Kasumi-1 (cell line): ENCODE results near the gene AKT2.

Experiments used
- DNase-seq, 2 experiments: peaks; one replicate each; lab custom pipeline; 2025; lab: John Stamatoyannopoulos, UW

The AKT2 gene

DNA sequence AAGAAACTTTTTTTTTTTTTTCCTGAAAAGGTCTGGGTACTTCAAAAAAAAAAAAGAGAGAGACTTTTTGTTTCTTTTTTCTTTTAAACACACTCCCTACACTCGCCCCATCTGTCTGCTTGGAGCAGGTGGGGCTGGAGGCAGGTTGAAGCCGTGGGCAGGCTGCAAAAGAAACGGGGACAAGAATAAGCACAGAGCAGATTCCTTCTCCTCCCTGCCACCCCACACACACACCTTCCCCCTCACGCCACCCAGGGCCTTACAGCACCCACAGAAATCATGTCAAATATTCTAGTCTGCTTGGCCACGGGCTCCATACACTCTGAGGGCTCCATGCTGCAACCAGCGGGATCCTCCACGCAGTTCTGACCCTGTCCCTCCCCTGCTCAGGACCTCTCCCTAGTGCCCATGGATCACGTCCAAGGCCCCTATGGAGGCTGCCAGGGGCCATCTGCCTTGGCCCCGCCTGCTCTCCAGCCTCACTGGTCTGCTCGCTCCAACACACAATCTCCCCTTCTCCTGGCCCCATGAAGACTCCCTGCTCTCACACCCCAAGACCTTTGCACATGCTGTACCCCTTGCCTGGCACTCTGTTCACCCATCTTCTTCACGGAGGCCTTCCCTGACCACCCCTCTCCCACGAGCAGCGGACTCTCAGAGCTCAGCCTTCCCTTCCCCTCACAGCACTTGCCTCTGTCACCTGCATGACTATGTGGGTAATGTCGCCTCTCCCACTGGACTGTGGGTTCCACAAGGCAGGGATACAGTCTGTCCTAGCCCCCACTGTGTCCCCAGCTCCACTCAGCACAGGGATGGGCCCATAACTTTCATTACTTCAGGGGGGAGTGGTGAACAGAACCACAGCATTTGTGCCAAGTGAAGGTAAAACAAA lies 11.4 kb downstream of the AKT2 start:
- no peak for DNase-seq

DNA sequence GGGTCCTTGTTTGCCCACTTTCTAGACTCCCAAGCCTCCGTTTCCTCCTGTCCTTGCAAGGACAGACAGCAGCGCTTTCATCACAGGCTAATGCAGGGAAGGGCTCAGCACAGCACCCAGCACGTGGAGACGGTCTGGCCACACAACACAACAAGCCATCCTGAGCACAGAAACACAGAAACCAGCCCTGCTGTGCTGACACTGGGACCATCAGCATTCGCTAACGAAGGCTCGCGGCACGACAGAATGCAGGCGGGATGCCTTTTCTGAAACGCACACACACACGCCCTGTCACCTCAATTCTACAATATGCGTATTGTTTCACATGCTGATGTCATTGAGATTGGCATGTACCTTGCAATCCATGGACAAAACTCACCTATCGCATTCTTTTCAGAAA lies 12.9 kb downstream of the AKT2 start:
- DNase-seq = no peak

DNA sequence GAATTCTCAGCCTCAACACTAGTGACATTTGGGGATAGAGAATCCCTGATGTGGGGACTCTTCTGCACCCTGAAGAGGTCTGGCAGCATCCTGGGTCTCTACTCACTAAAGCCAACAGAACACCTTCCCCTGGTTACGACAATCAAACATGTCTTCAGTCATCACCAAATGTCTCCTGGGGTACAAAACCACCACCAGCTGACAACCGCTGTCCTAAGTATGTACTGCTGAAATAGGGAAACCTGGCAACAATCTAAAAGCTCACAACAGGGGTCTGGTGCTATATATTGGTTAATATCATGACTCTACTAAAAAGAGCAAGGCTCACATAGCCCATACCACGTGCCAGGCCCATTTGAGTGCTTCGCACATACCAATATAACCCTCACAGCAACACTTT lies 13.4 kb downstream of the AKT2 start:
- DNase-seq = no peak

DNA sequence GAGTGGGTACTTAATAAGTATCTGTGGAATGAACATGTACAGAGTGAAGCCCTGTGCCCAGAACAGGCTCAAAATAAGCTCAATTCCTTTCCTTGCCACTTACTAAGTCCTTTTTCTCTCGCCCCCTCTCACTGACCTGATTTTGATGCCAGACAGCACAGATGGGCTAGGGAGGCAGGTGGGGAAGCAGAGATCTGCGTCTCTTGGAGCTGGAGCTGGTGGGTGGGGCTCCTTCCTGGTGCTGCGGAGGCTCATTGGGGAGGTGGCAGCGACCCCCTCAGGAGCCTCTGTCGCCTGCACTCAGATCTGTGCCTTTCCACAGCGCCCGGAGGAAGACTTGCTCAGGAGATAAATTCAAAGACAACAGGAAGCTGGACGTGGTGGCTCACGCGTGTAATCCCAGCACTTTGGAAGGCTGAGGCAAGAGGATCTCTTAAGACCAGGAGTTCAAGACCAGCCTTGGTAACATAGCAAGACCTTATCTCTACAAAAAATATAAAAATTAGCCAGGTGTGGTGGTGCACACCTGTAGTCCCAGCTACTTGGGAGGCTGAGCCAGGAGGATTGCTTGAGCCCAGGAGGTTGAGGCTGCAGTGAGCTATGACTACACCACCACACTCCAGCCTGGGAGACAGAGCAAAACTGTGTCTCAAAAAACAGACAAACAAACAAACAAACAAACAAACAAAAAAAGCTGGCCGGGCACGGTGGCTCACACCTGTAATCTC lies 14.6 kb downstream of the AKT2 start:
- DNase-seq = no peak

DNA sequence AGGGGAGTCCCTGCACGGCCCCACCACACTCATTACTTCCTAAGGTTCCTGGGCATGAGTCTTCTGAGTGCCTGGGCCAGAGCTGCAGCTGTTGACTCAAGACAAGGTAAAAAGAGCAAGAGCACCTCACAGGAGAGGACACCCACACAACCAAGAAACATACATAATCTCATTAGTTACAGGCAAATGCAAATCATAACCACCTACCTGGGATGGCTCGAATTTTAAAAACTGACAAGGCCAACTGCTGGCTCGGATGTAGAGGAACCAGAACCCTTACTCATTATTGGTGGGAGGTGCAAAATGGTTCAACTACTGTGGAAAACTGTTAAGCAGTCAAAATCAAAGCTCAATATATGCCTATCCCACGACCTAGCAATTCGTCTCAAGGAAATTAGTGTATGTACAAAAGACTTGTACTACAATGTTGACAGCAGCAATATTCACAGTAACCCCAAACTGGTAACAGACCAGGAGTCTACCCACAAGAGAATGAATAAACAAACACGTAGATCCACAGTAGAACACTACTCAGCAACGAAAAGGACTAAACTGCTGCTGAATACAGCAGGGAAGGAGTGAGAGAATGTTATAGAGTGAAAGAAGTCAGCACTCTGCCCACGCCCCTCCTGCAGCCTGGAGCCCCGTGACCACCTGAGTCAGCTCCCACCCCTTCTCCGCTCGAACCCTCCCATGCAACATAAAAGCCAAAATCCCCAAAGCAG lies 15.8 kb downstream of the AKT2 start:
- no peak for DNase-seq

DNA sequence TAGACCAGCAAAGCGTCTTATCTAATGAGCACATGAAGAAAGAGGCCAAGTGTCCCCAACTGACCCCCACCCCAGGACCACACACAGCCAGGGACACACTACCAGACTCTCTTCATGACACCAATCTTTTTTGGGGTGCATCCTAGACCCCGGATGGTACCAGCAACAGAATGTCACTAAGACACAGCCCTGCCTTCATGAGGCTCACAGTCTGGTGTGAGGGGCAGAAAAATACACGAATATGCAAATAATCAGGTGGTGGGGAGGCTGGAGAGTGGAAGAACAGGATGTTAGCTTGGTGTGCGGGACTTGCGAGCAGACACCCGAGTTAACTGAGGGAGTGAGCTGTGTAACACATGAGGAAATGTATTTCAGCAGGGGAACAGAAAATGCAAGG lies 17.5 kb downstream of the AKT2 start:
- DNase-seq = no peak

DNA sequence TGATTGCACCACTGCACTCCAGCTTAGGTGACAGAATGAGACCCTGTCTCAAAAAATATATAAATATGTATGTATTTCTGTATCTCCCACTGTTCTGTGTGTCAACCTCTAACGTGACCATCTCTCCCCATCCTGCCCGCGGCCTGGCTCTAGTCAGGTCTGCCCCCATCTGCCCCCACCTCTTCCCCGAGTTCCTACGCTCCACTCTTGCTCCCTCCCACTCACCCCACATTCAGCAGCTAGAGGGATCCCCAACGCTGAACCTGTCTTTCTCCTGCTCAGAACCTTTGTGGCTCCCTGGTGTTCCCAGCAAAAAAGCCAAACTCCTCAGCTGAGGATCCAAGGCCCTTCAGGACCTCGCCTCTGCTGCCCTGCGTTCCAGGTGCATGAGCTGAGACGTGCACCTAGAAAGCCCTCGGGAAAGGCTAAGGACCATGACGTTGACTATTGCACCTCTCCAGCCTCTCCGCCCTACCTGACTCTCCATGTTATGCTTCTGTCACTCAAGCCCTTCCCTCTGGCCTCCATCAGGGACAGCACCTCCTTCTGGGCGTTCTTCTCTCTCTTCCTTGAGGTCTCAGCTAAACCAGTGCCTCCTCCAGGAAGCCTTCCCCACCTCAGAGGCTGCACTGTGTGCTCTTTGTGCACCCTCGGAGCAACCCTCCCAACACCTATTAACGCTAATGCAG lies 18.1 kb downstream of the AKT2 start:
- no peak for DNase-seq

DNA sequence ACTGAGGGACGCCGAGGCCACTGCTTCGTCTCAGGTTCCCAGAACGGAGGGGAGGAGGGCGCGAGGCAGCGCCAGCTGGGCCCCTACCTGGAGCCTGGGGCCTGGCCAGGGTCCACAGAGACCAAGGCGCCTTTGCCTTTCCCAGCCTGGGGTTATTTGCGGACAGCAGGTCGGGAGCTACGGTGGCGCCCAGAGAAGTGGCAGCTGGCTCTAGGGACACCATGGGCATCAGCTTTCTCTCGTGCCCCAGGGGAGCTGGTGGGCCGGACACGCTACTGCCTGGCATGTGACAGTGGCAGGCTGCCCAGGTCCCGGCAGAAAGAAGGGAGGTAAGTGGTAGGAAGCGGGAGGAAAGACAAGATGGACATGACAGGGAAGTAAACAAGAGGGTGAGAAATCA lies 19.0 kb downstream of the AKT2 start:
- DNase-seq = no peak

DNA sequence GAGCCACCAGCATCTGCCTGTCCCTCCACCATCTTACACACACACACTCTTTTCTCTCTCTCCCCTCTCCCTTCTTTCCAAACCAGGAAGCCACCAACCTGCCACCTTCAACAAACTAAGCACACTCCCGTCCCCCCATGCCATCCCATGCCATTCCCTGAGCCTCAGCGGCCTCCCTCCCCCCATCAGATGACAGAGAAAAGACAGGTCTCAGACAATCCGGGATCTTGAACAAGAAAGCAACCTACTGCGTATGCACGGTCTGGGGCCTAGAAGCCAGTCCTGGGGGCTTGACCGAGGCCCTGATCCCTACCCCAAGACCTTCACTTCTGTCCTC lies 19.4 kb downstream of the AKT2 start:
- DNase-seq = no peak

DNA sequence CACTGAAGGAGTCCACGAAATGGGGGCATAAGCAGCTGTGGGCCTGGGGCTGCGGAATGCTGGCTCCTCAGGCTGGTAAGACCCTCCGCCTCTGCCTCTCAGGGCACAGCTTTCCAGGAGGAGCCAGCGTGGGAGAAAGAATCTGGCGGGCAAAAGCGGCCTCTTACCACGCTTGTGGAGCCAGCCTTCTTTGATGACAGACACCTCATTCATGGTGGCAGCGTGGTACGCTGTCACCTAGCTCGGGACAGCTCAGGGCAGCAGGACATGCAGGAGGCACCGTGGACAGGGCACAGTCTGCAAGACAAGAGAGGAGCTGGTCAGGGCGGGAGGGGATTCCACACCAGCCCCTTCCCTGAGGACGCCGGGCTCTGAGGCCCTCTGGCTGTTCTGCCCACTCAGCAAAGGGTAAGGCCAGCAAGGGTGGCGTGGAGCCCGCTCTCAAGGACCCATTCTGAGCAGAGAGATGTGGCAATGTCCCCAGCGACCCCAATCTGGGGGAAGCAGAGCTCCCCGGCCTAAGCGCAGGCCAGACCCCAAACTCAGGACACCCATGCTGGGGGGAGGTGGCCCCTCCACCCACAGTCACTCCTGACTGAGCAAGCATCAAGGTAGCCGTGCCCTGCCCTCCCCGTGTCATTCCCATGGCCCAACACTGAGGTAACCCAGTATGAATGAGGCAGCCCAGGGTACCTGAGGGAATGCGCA lies 19.9 kb downstream of the AKT2 start:
- DNase-seq = no peak

DNA sequence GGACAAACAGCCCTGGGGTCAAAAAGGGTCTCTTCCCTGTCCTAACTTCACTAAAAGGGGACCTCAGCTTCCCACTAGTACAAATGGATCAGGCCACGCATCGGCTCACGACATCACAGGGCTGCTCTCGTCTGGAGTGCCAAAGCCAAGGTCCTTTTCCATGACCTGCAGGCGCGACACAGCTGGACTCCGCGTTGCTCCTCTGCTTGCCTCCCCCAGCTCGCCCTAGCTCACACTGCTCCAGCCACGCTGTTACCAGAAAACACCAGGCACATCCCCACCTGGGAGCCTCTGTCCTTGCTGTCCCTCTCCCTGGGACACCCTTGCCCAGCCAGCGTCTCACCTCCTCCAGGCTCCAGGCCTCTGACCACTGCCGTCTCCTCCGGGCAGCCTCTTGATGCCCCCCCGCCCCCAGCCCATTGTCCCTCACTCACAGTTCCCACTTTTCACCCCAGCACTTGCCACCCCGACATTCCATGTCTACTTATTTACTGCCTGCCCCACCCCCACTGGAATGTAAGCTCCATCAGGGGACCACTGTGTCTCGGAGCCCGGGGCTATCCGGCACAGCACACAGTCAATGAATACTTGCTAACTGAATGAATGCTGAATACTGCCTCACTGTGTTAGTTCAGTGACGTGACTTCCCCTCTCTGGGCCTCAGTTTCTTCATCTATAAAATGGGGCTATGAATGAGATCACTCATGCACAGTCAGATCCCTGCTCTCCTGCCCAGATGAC lies 20.7 kb downstream of the AKT2 start:
- no peak for DNase-seq

DNA sequence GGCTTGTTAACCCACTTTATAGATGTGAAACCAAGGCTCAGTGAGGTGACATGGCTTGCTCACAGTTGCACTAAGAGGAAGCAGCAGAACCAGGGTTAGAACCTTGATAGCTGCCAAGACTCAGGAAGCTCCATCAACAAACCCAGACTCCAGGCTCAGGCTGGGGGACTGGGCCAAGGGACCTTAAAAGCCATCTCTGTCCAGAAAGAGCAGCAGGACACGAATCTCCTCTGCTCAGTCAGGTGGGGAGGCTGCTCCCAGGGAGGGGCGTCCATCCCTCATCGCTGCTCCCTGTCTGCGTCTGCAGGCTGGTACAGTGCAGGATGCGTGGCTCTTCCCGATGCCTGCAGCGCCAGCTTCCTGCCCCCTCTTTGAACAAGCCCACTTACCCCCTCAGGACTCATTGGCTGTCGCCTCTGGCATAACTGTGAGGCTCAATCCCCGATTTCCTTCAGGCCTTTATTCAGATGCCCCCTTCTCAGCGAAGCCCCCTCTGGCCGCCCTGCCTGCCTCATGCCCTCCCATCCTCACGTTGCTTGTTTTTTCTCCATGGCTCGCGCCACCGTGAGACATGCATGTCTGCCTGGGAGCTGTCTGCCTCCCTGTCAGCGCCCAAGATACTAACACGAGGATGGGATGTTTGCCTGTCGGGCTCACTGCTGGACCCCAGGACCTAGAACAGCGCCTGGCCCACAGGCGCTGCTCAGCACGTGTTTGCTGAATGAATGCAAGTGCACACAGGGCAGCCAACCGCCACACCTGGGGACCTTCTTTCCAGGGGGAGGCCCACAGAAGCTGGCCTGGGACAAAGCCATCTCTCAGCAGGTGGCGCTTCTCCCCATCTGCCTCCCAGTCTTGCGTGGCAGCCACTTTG lies 21.5 kb downstream of the AKT2 start:
- DNase-seq = no peak

DNA sequence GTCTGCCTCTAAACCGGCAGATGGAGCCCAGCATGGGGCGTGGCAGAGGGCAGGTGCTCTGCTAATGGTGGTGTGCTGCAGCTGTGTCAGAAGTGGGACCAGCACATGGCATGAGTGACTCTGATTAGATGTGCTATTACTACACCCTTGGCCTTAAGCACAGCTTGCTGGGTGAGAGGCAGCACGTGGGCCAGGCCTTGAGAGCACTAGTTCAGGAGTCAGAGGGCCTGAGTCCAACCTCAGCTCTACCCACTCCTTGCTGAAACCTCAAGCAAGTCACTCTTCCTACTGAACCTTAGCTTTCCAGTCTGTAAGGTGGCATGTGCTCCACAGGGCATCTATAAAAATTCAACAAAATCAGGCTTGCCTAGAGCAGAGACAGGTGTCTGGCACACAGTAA lies 22.7 kb downstream of the AKT2 start:
- DNase-seq = no peak

DNA sequence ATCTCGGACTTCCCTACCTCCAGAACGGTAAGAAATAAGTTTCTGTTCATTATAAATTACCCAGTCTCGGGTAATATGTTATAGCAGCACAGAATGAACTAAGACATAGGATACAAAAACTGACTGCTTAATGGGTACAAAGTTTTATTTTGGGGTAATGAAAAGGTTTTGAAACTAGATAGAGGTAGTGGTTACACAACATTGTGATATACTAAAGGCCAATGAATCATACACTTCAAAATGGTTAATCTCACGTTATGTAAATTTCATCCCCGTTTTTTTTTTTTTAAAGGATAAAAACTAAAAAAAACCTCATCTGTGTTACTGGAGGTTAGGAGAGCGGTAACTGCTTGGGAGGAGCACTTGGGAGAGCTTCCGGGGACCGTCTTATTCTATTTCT lies 23.5 kb downstream of the AKT2 start:
- DNase-seq = no peak

DNA sequence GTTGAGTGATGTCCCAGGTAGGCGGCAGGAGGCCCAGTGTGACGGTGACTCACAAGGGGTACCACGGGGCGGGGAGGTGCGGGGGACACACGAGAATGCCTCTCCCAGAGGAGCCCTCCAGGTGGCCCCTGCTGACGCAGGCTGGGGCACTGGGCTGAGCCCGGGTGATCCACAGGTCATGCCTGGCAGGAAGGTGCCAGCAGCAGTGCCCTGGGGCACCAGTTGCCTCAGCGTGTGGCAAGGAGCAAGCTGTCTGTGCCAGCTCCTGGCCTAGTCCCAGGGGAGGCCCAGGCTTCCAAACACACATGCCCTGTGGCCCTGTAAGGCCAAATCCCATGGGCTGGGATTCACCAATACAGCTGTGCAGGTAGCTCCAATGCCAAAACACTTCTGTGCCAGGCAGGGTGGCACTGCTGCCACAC lies 28.0 kb downstream of the AKT2 start:
- no peak for DNase-seq

DNA sequence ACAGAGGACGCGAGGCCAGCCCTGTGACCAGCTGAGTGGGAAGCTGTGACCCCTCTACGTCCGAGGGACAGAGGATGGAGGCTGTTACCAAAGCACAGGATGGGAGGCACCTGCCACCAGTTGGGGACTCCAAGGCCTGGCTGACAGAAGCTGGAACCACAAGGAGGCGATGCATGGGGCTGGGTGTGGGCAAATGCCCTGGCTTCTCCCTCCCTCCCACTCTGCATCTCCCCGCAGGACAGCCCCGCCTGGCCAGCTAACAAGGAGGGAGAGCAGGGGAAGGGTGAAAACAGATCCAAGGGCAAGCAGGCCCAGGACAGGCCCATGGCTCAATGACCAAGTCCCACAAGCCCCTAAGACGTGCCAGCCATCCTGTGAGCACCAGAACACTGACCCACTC lies 28.6 kb downstream of the AKT2 start:
- no peak for DNase-seq

DNA sequence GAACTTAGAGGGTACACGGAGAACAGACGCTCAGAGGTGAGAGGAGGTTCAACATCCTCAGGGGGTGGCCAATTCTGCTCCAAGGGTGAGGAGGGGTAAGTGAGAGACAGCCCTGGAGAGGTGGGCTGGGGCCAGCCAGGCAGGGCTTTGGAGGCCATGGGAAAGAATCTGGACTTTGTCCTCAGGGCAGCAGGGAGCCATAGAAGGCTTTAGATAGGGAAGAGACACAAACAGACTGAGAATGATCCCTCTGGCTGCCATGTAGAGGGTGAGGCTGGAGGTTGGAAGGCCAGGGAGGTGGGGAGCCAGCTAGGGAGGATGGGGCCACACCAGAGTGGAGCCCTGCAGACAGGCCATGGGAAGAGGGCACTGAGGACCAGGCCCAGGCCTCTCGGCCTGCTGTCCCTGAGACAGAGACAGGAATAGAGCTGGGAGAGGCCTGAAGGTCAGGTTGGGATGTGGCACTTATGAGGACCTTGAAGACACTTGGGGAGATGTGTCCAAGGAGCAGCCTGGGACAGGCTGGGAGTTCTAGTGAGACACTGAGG lies 29.5 kb downstream of the AKT2 start:
- no peak for DNase-seq

DNA sequence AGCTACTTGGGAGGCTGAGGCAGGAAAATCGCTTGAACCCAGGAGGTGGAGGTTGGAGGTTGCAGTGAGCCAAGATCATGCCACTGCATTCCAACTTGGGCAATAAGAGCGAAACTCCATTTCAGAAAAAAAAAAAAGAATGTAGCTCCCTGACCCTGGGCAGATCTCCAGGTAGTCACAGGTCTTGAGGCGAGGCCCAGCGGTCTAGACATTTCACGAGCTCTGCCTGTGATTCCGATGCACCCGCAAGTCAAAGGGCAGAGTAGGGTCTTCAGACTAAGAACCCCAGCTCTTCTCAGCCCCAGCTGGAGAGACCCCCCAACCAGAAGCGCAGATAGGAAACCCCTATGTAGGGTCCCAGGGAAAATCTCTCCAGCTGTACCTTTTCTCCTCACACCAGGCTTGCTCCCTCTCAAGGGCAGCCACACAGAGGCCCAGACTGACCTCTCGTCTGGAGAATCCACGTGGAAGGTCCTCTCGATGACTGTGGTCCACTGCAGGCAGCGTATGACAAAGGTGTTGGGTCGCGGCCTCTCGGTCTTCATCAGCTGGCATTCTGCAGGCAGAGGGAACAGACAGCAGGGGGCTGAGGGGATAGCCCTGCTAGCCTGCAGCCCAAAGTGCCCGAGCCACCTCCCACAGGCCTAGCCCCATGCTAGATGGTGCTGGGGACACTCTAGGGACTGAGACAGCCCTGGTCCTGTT lies 30.3 kb downstream of the AKT2 start:
- DNase-seq = no peak

DNA sequence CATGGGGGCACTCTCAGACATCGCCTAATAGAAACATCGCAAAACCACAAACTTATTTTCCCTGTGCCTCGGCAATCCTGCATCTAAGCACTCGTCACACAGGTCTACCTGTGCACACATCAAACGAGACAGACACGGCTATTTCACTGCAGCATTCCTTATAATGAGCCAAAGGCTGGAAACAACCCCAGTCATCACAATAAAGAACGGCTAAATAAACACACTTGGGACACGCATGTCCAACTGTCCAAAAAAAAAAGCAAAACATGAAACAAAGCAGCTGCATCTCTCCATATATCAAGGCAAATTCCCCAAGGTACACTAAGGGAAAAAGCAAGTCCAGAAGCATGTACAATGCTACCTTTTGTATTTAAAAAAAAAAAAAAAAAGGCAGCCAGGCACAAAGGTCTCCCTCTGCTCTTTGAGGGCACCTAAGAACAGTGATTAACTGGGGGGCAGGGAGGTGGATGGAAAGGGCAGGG lies 31.5 kb downstream of the AKT2 start:
- DNase-seq = no peak
